Dendritic cell treated with granulocyte-macrophage colony-stimulating factor and Interleukin-4, amounts not matched to agents 40 ng/mL and 50 ng/mL, for 4 days (primary cell): Measurements from ENCODE around the gene CASP3.

Experiments used
- H3K27ac Mint-ChIP-seq: one replicate; pipeline ENCODE4 v1.8.0; 2022; ENCODE audit warnings: mild to moderate bottlenecking, mixed read lengths
- H3K27me3 Mint-ChIP-seq: one replicate; pipeline ENCODE4 v1.8.0; 2022; ENCODE audit warnings: mild to moderate bottlenecking, mixed read lengths
- H3K36me3 Mint-ChIP-seq: one replicate; pipeline ENCODE4 v1.8.0; 2022; ENCODE audit warnings: low read depth, mixed read lengths
- H3K4me1 Mint-ChIP-seq: one replicate; pipeline ENCODE4 v1.8.0; 2022; ENCODE audit warnings: low read depth, mixed read lengths
- H3K4me3 Mint-ChIP-seq: one replicate; pipeline ENCODE4 v1.8.0; 2022; ENCODE audit warnings: mild to moderate bottlenecking, moderate library complexity, mixed read lengths
- H3K9me3 Mint-ChIP-seq: one replicate; pipeline ENCODE4 v1.8.0; 2022; ENCODE audit warnings: mixed read lengths
- intact Hi-C: fragments of 100-400 bp; cut with micrococcal nuclease; formaldehyde crosslinking; loops from one replicate; pipeline ENCODE4 v1.15.0; 2022

The CASP3 gene

DNA sequence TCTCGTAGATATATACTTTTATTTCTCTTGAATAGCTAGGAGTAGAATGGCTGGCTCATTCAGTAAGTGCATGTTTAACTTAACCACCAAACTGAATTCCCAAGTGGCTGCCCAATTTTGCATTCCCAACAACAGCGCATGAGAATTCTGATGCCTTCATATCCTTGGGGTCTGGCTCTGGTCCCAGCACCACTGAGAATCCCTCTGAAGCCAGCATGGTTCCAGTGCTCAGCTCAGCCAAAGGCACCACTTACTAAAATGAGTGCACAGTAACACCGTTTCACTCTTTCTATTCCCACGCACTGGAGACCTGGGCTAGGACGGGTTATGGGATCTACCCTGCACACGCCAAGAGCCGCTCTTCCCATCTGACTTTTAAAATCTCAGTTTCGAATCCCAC is 60.4 kb downstream of the CASP3 start:
- H3K4me1 Mint-ChIP-seq = no peaks in the 10 kb centered on the region
- peaks cover 2% of the 10 kb centered on the region for H3K27me3 Mint-ChIP-seq
- no peaks in the 10 kb centered on the region for H3K36me3 Mint-ChIP-seq
- H3K27ac Mint-ChIP-seq = no peak overlapping the region
- H3K9me3 Mint-ChIP-seq = no peaks in the 10 kb centered on the region
- intact Hi-C loops = no loop called here
- no peak overlapping the region for H3K4me3 Mint-ChIP-seq

- no peaks in the 10 kb centered on the region for H3K9me3 Mint-ChIP-seq
- H3K27me3 Mint-ChIP-seq = peaks cover 2% of the 10 kb centered on the region
- intact Hi-C loops = no loop called here
- H3K27ac Mint-ChIP-seq = no peak overlapping the region
- H3K4me3 Mint-ChIP-seq = no peak overlapping the region
- no peaks in the 10 kb centered on the region for H3K36me3 Mint-ChIP-seq
- no peaks in the 10 kb centered on the region for H3K4me1 Mint-ChIP-seq
Measured at GRCh38 chr4:184587701-184588100, 61.5 kb downstream of the CASP3 start.

- Mint-ChIP-seq H3K36me3 (no peaks in the 10 kb centered on the region), H3K9me3 (no peaks in the 10 kb centered on the region), H3K27me3 (peaks cover 2% of the 10 kb centered on the region), H3K4me3 (no peak overlapping the region), H3K4me1 (no peaks in the 10 kb centered on the region), H3K27ac (no peak overlapping the region)
- intact Hi-C loops = no loop called here
Measured at GRCh38 chr4:184587221-184587620, 62.0 kb downstream of the CASP3 start.

DNA sequence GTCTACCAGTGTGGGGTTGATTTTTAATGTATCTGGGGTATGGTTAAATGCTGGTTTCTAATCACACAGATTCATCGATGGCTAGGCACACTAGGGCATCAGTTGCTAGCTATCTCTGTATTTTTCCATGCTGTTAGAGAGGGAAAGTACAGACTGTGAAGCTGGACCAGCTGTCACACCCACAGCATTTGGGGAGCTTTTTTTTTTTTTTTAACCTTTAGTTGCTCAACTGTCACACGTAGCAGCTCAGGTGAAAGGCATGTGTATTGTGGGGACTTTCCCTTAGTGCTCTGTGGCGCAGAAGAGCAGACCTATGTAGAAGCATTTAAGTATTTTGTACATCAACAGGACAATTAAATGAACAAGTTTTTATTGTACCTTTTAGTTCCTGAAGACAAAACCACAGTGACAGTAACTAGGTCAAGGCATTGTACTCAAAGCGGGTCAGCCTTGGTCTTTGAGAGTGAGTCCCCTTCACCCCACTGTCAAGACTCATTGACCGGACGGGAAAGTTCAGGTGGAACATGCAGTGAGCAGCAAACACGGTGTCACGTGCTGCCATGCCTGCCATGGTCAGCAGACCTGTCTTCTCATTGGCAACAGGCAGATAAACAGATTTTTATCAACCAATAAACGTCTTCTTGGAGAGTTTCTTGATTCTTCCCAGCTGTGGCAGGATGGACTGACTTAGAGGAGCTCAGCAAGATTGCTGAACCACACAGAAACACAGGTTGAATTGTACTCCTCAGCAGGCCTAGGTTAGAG is 65.3 kb downstream of the CASP3 start:
- no peak overlapping the region for H3K27ac Mint-ChIP-seq
- H3K9me3 Mint-ChIP-seq = peaks cover 28% of the 10 kb centered on the region
- H3K36me3 Mint-ChIP-seq = no peaks in the 10 kb centered on the region
- no peak overlapping the region for H3K4me3 Mint-ChIP-seq
- H3K4me1 Mint-ChIP-seq = no peaks in the 10 kb centered on the region
- H3K27me3 Mint-ChIP-seq = no peaks in the 10 kb centered on the region
- intact Hi-C loops = no loop called here
